Measurements from ENCODE around the gene DLK1. TPM values are rescaled to one million over a fixed set of nuclear protein-coding genes. Genes with fewer than 3 reads are reported as not detected.

The DLK1 gene
- polyA plus RNA-seq, 1 of the 3 experiments (the other 2 are of a cell fraction): 1.7 TPM

- Histone ChIP-seq H3K79me2 (ENCODE audit: insufficient read depth) (no peaks in the 10 kb centered on the region), H3K4me2 (no peak overlapping the region), H3K9me3 (no peaks in the 10 kb centered on the region), H3F3A (replicated peaks; ENCODE audit: insufficient read depth) (no peaks in the 10 kb centered on the region), H3K36me3 (replicated peaks in 1 of 2; ENCODE audit: control insufficient read depth in 1 of 2, insufficient read depth in 2 of 2, low read length in 1 of 2) (no peaks in the 10 kb centered on the region), H3K9me2 (no peaks in the 10 kb centered on the region), H3K27ac (ENCODE audit: low read depth in 2 of 2, low read length in 1 of 2) (peak overlapping the region in 1 of 2 experiments; percentile 91; a peak in 2 of 4 replicates), H3K4me3 (ENCODE audit: low read depth in 2 of 2, low read length in 1 of 2) (peak overlapping the region in 1 of 2 experiments; percentile 58; a peak in 2 of 4 replicates), H3K4me1 (ENCODE audit: control insufficient read depth in 1 of 2, insufficient read depth in 2 of 2, low read depth in 1 of 2, low read length in 1 of 2) (peaks cover 0 to 82% of the 10 kb centered on the region in 2 experiments; a peak in 1 of 4 replicates), H3K27me3 (ENCODE audit: insufficient read depth) (peaks cover 23% of the 10 kb centered on the region; the same call in 1 of the 2 replicates), H3K9ac (no peak overlapping the region), H4K20me1 (ENCODE audit: insufficient read depth) (no peaks in the 10 kb centered on the region), H2AFZ (ENCODE audit: low read depth) (no peak overlapping the region)
- DNase-seq: no peak
- ChIA-PET POLR2A (interaction anchor here (1.1 to 7.8 kb wide), 10 partner anchors 16 to 343 kb away, joined by 4 to 103 read pairs (median 24); no protein-coding TSS in a partner anchor), CTCF (interaction anchor here (0.7 to 4.3 kb wide), 8 partner anchors 10 to 343 kb away, joined by 3 to 16 read pairs (median 4); no protein-coding TSS in a partner anchor)
- 59% methylated on average over 11 of the region's 12 CpGs for WGBS (ENCODE audit: low lambda C conversion rate)
- TF ChIP-seq NRF1 (IDR thresholded peaks at IDR 0.05; ENCODE audit: low read depth, low read length) (no peak), RXRA (IDR thresholded peaks at IDR 0.05; ENCODE audit: borderline replicate concordance, low read depth) (no peak), CHD2 (IDR thresholded peaks at IDR 0.05; ENCODE audit: low read length, partially characterized antibody) (no peak), RFX5 (IDR thresholded peaks at IDR 0.05; ENCODE audit: low read length) (no peak), EZH2phosphoT487 (IDR thresholded peaks at IDR 0.05; ENCODE audit: borderline replicate concordance, low read depth) (no peak), EP300 (IDR thresholded peaks at IDR 0.05; ENCODE audit: borderline replicate concordance in 1 of 2, low read depth in 1 of 2, low read length in 1 of 2) (no peak), TCF12 (IDR thresholded peaks at IDR 0.05) (no peak), MXI1 (IDR thresholded peaks at IDR 0.05; ENCODE audit: low read depth, low read length) (no peak), MEF2A (IDR thresholded peaks at IDR 0.05; ENCODE audit: borderline replicate concordance, low read depth) (no peak)
These were observed 1.2 kb downstream of the DLK1 start for GRCh38 chr14:100727873-100728240.

- Histone ChIP-seq H2AFZ (ENCODE audit: low read depth) (no peak overlapping the region), H3K4me2 (no peak overlapping the region), H3K9me2 (no peaks in the 10 kb centered on the region), H3K79me2 (ENCODE audit: insufficient read depth) (no peaks in the 10 kb centered on the region), H3F3A (replicated peaks; ENCODE audit: insufficient read depth) (no peaks in the 10 kb centered on the region), H3K9ac (no peak overlapping the region), H3K36me3 (replicated peaks in 1 of 2; ENCODE audit: control insufficient read depth in 1 of 2, insufficient read depth in 2 of 2, low read length in 1 of 2) (no peaks in the 10 kb centered on the region), H3K27me3 (ENCODE audit: insufficient read depth) (peaks cover 23% of the 10 kb centered on the region; the same call in 1 of the 2 replicates), H3K4me1 (ENCODE audit: control insufficient read depth in 1 of 2, insufficient read depth in 2 of 2, low read depth in 1 of 2, low read length in 1 of 2) (peaks cover 0 to 81% of the 10 kb centered on the region in 2 experiments; a peak in 1 of 4 replicates), H3K4me3 (ENCODE audit: low read depth in 2 of 2, low read length in 1 of 2) (peak overlapping the region in 1 of 2 experiments; percentile 58; a peak in 1 of 4 replicates), H4K20me1 (ENCODE audit: insufficient read depth) (no peaks in the 10 kb centered on the region), H3K9me3 (no peaks in the 10 kb centered on the region), H3K27ac (ENCODE audit: low read depth in 2 of 2, low read length in 1 of 2) (peak overlapping the region in 1 of 2 experiments; percentile 91; a peak in 2 of 4 replicates)
- ChIA-PET CTCF (interaction anchor here (0.6 to 4.3 kb wide), 8 partner anchors 44 to 345 kb away, joined by 3 to 16 read pairs (median 6); no protein-coding TSS in a partner anchor), POLR2A (interaction anchor here (0.7 to 7.8 kb wide), 23 partner anchors 8 to 312 kb away, joined by 3 to 103 read pairs (median 4); no protein-coding TSS in a partner anchor)
- no peak for TF ChIP-seq YY1 (IDR thresholded peaks at IDR 0.05; ENCODE audit: low read depth)
- TF ChIP-seq MAX (IDR thresholded peaks at IDR 0.05; ENCODE audit: low read depth): no peak
- TF ChIP-seq RCOR1 (IDR thresholded peaks at IDR 0.05; ENCODE audit: low read length): no peak
- no peak for TF ChIP-seq ZBTB33 (IDR thresholded peaks at IDR 0.05; ENCODE audit: borderline replicate concordance, low read depth)
- no peak for TF ChIP-seq CHD2 (IDR thresholded peaks at IDR 0.05; ENCODE audit: low read length, partially characterized antibody)
- no peak for TF ChIP-seq CTCF (IDR thresholded peaks at IDR 0.05)
- no peak for TF ChIP-seq MEF2A (IDR thresholded peaks at IDR 0.05; ENCODE audit: borderline replicate concordance, low read depth)
- TF ChIP-seq NRF1 (IDR thresholded peaks at IDR 0.05; ENCODE audit: low read depth, low read length): no peak
- TF ChIP-seq USF1 (IDR thresholded peaks at IDR 0.05; ENCODE audit: borderline replicate concordance, low read depth): no peak
- no peak for TF ChIP-seq TCF12 (IDR thresholded peaks at IDR 0.05)
- TF ChIP-seq SMC3 (IDR thresholded peaks at IDR 0.05; ENCODE audit: low read depth, low read length): no peak
- TF ChIP-seq FOXJ3 (CRISPR knock-in tag; IDR thresholded peaks at IDR 0.05): no peak
- WGBS (ENCODE audit: low lambda C conversion rate): 65% methylated on average over 13 of the region's 13 CpGs
- DNase-seq: no peak
These were observed 2.3 kb downstream of the DLK1 start for GRCh38 chr14:100728962-100729361.

Measured in SK-N-SH (cell line).